ENCODE results near the gene NECAB3.

DNA sequence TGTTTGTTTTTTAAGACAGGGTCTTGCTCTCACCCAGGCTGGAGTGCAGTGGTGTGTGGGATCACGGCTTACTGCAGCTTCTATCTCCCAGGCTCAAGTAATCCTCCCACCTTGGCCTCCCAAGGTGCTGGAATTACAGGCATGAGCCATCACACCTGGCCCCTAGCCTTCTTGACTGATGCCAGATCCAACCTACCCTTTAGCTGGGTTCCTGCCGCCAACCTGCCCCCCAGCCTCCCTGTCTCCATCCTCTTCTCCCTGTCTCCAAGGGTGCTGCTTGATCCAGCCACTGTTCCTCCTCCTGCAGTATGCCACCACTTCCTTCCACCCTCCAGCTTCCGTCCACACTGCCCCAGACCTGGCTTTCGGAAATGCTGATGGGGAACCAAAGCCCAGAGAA is 15.3 kb downstream of the NECAB3 start:
- TF ChIP-seq, protein P1, sequence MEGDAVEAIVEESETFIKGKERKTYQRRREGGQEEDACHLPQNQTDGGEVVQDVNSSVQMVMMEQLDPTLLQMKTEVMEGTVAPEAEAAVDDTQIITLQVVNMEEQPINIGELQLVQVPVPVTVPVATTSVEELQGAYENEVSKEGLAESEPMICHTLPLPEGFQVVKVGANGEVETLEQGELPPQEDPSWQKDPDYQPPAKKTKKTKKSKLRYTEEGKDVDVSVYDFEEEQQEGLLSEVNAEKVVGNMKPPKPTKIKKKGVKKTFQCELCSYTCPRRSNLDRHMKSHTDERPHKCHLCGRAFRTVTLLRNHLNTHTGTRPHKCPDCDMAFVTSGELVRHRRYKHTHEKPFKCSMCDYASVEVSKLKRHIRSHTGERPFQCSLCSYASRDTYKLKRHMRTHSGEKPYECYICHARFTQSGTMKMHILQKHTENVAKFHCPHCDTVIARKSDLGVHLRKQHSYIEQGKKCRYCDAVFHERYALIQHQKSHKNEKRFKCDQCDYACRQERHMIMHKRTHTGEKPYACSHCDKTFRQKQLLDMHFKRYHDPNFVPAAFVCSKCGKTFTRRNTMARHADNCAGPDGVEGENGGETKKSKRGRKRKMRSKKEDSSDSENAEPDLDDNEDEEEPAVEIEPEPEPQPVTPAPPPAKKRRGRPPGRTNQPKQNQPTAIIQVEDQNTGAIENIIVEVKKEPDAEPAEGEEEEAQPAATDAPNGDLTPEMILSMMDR (IDR thresholded peaks at IDR 0.05) = no peak
- TF ChIP-seq CHD2 (IDR thresholded peaks at IDR 0.05; ENCODE audit: low read length, partially characterized antibody) = no peak
- TF ChIP-seq JUND (IDR thresholded peaks at IDR 0.05) = no peak
- no peak for TF ChIP-seq EZH2phosphoT487 (IDR thresholded peaks at IDR 0.05; ENCODE audit: borderline replicate concordance, low read depth)
- no peak for TF ChIP-seq FOXJ3 (CRISPR knock-in tag; IDR thresholded peaks at IDR 0.05)
- TF ChIP-seq TAF1 (IDR thresholded peaks at IDR 0.05; ENCODE audit: borderline replicate concordance, low read depth, low read length) = no peak
- TF ChIP-seq, protein P2, sequence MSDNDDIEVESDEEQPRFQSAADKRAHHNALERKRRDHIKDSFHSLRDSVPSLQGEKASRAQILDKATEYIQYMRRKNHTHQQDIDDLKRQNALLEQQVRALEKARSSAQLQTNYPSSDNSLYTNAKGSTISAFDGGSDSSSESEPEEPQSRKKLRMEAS (IDR thresholded peaks at IDR 0.05; ENCODE audit: low read depth) = no peak
- TF ChIP-seq MEF2A (IDR thresholded peaks at IDR 0.05; ENCODE audit: borderline replicate concordance, low read depth) = no peak
- no peak for TF ChIP-seq RFX5 (IDR thresholded peaks at IDR 0.05; ENCODE audit: low read length)
- TF ChIP-seq NFIC (IDR thresholded peaks at IDR 0.05; ENCODE audit: borderline replicate concordance) = no peak
- no peak for TF ChIP-seq MXI1 (IDR thresholded peaks at IDR 0.05; ENCODE audit: low read depth, low read length)
- TF ChIP-seq NRF1 (IDR thresholded peaks at IDR 0.05; ENCODE audit: low read depth, low read length) = no peak
